22Rv1 (cell line): ENCODE measurements around the gene BTBD8.

Experiments used
- H3K27ac ChIP-seq: fragments of 450-650 bp; 2 replicates; pipeline ENCODE4 v1.5.1; 2017
- ZFX ChIP-seq: fragments of 450-650 bp; IDR thresholded peaks from 2 replicates; pipeline ENCODE4 v1.6.1; 2017; ENCODE audit warnings: antibody characterized with exemption, borderline replicate concordance
- TF ChIP-seq, protein P1 (sequence below): fragments of 450-650 bp; IDR thresholded peaks from 2 replicates; pipeline ENCODE4 v1.5.1; 2017; ENCODE audit warnings: mild to moderate bottlenecking

Gene BTBD8

DNA sequence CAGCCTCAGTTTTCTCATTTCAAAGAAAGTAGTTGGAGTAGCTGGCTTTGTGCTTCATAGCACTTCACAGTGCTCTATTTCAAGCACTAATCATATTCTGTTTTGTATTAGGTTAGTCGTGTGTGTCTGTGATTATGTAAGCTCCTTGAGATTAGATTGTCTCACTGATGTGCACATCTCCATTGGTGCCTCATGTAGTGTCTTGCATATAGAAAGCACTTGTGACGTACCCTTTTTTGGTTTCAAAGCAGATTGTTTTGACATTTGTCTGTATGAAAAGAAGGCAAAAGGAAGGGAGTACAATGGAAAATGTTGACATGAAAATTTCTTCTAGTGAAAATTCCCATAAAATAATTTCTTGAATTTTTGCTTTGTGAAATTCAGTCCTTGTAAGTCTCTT lies 13.9 kb downstream of the BTBD8 start:
- H3K27ac ChIP-seq, result no peak overlapping the region
- no peak for TF ChIP-seq ZFX
- TF ChIP-seq, protein P1, sequence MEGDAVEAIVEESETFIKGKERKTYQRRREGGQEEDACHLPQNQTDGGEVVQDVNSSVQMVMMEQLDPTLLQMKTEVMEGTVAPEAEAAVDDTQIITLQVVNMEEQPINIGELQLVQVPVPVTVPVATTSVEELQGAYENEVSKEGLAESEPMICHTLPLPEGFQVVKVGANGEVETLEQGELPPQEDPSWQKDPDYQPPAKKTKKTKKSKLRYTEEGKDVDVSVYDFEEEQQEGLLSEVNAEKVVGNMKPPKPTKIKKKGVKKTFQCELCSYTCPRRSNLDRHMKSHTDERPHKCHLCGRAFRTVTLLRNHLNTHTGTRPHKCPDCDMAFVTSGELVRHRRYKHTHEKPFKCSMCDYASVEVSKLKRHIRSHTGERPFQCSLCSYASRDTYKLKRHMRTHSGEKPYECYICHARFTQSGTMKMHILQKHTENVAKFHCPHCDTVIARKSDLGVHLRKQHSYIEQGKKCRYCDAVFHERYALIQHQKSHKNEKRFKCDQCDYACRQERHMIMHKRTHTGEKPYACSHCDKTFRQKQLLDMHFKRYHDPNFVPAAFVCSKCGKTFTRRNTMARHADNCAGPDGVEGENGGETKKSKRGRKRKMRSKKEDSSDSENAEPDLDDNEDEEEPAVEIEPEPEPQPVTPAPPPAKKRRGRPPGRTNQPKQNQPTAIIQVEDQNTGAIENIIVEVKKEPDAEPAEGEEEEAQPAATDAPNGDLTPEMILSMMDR, result no peak

DNA sequence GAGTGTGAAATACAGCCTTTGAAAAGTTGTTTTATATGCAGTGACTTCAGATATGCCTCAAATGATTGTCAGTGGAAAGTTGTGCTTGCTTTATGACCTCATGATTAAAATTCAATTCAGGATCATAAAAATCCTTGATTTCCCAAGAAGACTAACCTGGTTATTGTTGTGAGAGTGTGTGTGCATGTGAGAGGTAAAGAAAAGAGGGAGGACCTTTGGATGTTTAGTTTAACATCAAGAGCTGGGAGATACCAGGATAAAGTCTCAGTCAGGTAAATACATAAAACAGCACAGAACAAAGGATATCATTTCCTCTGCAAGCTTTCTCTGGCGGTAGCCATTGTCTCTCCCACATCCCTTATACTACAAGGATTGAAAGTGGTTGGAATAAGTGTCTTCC lies 14.4 kb downstream of the BTBD8 start:
- no peak overlapping the region for H3K27ac ChIP-seq
- no peak for TF ChIP-seq ZFX
- TF ChIP-seq, protein P1, result no peak

DNA sequence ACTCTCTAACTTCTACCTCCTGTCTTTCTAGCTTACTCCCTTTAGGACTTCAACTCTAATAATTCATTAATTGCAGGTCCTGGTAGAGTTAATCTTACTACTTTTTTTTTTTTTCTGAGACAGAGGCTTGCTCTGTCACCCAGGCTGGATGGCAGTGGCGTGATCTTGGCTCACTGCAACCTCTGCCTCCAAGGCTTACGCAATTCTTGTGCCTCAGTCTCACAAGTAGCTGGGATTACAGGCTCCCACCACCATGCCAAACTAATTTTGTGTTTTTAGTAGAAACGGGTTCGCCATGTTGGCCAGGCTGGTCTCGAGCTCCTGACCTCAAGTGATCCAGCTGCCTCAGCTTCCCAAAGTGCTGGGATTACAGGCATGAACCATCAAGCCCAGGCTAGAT lies 15.7 kb downstream of the BTBD8 start:
- no peak for TF ChIP-seq ZFX
- TF ChIP-seq, protein P1, result no peak
- no peak overlapping the region for H3K27ac ChIP-seq

DNA sequence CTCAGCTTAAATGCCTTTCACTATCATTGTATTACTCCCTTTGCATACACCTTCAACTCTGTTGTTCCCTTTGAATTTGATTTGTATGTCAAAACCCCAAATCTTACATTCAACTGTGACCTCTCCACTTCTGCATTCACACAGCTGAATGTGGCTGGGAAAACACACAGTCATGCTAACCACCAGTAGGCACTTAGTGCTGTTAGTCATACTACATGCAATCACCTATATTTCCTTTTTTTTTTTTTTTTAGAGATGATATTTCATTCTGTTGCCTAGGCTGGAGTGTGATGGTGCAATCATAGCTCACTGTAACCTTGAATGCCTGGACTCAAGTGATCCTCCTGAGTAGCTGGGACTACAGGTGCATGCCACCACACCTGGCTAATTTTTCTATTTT lies 16.2 kb downstream of the BTBD8 start:
- no peak for TF ChIP-seq ZFX
- TF ChIP-seq, protein P1, result no peak
- no peak overlapping the region for H3K27ac ChIP-seq

DNA sequence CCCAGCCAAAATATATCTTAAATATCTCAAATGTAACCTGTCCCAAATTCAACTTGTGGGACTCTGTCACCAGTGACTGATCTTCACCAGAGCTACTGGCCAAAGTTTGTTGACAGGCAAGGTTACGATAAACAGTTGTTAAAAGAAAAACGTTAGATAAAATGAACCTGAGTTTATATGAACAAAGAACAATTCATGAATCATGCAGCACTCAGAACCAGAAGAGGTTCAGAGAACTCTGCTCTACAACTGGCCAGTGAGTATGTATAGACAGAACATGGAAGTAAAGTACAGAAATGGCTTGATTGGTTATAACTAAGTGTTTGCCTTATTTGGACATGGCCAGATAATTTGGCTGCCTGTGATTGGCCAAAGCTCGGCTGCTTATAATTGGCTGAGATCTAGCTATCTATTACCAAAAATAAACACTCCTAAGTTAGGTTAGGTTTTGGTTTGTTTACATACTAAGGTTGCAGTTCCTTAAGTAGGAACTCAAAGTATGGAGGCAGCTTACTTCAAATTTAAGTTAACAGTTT lies 25.5 kb downstream of the BTBD8 start:
- no peak for TF ChIP-seq ZFX

DNA sequence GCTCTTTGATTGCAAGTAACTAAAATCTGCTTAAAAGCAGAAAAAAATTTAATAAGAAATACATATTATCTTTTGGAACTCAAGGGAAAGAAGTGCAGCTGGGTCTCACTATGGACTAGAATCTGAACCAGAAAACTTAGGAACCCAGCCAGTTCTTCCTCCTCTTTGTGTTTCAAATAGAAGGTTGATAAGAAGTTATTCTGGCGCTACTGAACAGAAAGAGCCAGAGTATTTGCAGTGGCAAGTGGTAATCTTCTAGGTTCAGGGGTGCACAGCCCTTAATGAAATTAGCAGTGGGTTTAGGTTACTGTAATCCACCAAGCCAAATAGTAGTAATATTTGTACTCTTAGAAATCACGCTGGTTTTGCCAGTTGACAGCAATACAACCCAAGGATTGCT lies 28.5 kb downstream of the BTBD8 start:
- no peak overlapping the region for H3K27ac ChIP-seq
- TF ChIP-seq, protein P1, result no peak
- TF ChIP-seq ZFX, result no peak

More for the DNA sequence above, 25.5 kb downstream of the BTBD8 start:
- peak overlapping the region; percentile 22; the same call in 1 of the 2 replicates for H3K27ac ChIP-seq

DNA sequence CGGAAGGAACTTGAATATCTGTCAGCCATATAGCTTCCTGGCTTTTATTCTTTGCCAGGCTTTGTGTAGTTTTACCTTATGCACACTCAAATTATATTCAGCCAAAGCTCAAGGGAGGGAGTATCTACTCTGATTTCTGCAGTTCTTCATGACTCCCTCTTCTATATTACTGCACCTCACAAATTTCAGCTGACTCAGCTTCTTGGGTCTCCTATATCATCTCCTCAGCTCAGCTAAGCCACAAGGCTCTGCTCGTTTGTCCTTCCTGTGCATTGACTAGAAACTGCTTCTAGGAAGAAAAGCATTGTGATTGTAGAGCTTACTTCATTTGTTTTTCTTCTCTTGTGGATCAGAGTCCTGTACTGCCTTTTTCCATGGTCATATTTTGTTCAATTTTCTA lies 37.4 kb downstream of the BTBD8 start:
- no peak overlapping the region for H3K27ac ChIP-seq
- TF ChIP-seq ZFX, result no peak
- TF ChIP-seq, protein P1, result no peak

DNA sequence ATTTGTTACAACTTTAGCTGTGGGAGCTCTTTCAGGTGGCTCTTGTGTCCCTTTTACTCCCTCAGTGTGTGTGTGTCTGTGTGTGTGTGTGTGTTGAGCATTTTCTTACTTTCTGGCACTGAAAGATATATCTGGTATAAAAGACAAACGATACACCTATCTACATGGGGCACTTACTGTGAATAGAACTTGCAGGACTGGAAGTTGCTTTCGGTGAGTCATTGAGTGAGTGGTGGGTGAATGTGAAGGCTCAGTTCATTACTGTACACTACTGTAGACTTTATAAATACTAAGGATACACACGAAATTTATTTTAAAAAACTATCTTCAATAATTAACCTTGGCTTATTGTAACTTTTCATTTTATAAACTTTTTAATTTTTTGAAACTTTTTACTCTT lies 38.7 kb downstream of the BTBD8 start:
- TF ChIP-seq ZFX, result no peak
- TF ChIP-seq, protein P1, result no peak
- H3K27ac ChIP-seq, result no peak overlapping the region
